NCI-H2196 (cell line): ENCODE results near the gene MAP4K2.
"Not testable (repeated sequence)": the region's sequence is repeated elsewhere in the genome, so short reads cannot be mapped to it uniquely, and the experiment has no call there.

Source experiments
- DNase-seq: peaks from one replicate; lab custom pipeline; 2025; ENCODE audit not compliant: unreplicated experiment; lab: John Stamatoyannopoulos, UW

Gene MAP4K2

DNA sequence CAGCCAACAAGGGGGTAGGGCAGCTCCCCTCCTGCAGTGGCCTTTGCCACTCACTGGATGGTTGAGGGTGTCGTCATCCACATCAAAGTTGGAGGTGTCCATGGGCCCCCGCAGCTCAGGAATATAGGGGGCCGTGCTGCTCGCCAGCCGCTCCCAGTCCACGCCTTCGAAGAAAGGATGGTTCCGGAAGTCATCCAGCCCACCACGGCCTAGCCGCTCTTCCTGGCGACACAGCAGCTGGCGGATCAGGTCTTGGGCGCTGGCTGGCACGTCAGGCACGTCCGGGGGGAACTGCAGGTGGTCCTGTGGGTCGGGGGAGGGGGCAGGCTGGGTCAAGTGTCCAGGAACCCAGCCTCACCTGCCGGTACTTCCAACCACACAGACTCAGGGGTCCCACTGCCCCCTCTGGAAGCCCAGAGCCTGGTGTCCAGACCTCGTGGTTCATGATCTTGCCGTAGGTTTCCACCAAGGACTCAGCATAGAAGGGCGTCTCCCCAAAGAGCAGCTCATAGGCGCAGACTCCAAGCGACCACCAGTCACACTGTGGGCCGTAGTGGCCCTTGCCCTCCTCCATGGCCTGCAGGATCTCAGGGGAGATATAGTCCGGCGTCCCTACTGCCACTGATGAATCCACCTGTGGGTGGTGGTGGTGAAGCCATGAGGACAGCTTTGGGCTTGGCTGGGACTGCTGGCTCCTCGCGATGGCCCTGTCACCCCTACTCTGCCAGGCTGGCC lies 35.8 kb upstream of the MAP4K2 start:
- no peak for DNase-seq

DNA sequence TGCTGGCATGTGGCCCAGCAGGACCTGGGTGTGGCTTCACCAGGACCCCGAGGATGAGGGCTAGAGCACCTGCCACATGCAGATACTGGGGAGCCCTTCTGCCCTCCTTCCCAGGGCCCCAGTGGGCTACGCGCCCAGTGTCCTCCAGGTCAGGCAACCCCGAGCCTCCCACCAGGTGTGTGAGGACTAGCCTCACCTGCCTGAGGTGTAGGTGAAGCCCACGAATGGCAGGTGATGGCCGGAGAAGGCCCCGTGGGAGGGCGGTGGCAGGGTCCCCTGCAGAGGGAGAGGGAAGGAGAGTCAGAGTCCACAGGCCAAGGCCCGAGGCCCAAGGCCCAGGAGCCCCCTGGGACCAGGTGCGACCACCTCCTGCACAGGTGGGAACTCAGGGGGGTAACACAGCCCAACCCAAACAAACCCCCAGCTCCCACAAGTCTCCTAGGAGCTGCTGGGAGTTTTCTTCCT lies 34.9 kb upstream of the MAP4K2 start:
- no peak for DNase-seq

DNA sequence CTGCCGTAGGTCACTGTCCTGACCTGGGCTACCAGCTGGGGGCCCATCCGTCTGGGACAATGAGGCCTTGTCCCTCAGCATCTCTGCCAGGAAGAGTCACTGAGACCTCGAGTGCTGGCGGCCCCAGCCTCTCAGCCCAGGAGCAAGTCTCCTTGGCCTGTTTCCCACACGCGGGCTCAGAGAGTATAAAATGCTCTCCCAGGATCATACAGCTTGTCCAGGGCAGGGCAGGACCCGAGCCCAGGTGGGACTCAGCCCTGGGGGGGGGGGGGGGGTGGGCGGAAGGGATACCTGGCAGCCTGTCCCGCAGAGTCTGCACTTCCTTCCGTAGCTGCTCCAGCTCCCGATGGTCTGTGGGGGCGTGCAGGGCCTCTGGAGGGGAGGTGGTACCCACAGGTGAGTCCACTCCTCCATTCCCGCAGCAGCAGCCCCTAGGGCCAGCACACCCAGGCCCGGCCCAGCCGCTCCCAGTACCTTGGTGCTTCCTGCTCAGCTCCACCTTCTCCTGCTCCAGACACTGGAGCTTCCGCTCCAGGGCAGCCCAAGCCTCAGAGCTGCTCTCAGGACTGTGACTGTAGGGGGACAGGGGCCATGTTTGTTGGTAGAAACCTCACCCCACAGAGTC lies 33.5 kb upstream of the MAP4K2 start:
- no peak for DNase-seq

DNA sequence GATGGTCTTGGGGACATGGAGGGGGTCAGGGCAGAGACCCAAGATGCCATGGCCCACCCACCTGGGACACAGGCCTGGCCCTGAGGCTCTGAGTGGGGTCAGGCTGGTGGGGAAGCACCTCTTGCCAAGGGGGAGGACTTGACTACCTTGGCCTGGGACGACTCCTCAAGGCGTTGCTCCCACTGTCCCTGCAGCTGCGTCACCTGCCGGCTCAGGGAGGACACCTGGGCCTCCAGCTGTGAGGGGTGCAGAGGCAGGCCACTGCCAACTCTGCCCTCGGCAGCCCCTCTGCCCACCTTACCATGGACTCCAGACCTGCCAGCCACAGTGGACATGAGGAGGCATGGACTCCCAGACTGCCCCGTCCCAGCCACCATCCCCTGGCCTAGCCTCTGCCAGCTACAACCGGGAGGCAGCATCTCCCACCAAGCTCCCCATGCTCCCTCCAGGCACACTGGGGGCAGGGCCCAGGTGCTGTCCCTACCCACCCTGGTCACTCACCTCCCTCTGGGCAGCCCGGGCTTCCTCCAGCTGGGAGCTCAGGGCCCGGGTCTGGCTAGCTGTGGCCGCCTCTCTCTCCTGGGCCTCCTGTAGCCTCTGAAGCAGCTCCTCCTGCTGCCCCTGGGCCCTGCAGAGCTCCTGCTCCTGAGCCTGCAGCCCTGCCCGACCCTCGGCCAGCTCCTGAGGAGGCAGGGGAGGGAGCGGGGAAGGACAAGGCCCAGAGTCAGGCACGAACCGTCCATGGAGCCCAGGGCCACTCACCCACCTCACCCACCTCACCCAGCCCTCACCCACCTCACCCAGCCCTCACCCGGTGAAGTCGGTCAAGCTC lies 32.8 kb upstream of the MAP4K2 start:
- no peak for DNase-seq

DNA sequence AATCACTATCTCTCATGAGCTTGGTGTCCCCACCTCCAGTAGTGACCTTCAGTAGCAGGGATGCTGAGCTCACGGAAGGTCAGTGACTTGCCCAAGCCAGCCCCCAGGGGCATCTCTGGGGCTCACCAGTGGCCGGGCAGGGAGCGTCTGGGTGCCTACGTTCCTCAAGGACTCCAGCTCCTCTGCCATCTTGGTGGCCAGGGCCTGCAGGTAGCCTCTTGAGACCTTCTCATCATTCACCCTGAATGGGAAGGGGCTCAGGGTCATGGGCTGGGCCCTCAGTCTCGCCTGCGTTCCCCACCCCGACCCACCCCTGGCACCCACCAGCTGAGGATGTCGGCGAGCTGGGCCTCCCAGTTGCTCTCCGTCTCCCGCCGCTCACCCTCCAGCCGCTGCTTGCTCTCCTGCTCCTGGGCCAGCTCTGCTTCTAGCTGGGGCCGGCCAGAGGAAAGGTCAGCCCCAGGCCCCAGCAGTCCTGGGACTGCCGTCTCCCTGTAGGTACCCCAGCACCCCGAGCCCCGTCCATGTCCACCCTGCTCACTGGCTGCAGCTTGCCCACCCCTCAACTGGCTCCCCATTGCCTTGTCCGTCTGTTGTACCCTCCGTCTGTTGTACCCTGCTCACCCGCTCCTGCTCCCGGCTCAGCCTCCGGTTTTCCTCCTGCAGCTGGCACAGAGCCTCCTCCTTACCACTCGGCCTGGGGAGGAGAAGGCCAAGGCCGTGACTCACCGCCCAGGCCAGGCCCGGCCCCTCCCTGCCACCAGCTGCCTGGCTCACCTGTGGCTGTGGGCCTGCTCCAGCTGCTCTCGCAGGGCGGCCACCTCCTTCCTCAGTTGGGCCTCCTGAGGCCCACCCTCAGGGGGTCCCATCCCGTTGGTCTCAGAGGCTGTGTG lies 32.0 kb upstream of the MAP4K2 start:
- DNase-seq = peak; percentile 80

DNA sequence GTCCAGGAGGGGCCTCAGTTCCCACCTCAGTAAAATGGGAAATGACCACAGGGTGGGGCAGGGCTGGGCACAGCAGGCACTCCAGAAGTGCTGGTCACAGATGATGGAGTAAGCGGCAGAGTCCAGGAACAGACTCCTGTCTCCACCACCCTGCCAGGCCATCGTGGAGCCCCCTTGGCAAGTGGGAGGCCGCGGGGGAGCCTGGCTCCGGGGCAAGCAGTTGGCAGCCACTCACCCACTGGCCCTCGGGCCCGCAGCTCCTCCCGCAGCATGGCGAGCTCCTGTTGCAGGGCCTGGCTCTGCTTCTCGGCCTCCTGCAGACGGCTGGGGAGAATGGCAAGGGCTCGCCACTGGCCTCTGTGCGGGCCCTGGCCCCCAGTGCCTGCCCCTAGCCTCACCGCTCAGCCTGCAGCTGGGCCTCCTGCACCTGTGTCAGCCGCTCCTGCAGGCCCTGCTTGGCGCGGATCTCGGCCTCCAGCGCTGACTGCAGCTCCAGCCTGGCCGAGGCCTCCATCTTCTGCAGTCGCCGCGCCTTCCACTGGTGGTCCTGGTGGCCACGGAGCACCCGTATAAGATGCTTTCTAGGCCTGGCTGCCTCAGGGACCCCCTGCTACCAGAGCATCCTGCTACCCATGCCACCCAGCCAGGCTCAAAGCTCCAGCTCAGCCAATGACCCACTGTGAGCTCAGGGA lies 31.2 kb upstream of the MAP4K2 start:
- DNase-seq = no peak

DNA sequence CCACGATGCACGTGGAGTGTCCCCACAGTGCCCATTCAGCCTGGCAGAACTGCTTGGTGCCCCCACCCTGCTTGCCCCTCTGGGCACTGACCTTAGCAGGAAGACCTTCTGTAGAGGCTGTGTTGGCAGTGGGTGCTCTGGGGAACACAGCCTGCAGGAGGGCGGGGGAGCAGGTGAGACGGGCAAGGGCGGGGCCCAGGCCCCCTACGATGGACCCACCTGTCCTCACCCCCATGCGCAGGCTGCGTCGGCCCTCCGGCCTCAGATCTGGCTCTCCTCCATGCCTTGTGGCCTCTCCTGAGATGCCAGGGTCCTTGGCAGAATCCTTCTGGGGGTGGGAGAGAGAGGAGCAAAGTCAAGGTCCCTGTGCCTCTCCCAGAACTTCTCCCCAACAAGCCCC lies 30.5 kb upstream of the MAP4K2 start:
- DNase-seq = no peak

DNA sequence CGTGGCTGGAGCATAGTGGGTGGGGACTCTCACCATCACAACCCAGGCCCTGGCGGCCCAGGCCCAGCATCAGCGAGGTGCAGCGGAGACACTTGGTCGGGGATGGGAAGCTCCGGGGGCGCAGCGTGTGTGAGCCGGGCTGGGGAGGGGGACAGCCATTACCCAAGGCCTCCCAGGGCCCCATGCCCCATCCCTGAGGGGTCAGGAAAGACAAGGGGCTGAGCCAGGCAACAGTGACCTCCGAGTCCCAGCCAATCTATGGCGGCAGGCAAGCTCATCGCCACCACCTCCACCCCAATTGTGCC lies 30.1 kb upstream of the MAP4K2 start:
- no peak for DNase-seq

DNA sequence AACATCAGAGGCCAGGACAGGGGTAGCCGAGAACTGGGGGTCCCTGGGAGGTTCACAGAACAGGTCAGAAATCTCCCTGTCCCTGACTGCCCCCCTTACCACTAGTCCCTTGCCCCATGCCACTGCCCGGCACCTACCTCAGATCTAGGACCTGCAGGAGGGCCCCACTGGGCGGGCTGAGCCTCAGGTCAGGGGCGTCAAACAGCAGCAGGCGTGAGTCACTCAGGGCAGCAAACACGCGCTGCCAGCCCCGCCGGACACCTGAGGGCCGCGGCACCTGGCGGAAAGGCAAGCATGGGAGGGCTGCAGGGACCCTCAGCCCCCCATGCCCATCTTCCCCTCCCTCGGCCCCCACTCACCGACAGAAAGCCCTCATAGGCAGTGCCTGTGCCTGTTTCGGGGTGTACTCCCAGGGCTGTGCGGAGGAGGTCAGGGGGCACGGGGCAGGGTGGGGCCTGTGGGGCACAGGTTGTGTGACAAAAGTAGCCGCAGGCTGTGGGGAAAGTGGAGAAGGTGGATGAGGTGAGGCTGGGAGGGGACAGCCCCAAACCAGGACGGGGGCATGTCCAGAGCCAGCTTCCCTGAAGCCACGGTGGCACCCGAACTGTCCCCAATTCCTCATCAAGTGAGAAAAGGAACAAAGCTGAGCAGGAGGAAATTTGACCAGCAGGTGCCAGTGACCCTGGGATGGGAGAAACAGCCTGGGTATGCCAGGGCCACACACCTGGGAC lies 29.6 kb upstream of the MAP4K2 start:
- DNase-seq = no peak

DNA sequence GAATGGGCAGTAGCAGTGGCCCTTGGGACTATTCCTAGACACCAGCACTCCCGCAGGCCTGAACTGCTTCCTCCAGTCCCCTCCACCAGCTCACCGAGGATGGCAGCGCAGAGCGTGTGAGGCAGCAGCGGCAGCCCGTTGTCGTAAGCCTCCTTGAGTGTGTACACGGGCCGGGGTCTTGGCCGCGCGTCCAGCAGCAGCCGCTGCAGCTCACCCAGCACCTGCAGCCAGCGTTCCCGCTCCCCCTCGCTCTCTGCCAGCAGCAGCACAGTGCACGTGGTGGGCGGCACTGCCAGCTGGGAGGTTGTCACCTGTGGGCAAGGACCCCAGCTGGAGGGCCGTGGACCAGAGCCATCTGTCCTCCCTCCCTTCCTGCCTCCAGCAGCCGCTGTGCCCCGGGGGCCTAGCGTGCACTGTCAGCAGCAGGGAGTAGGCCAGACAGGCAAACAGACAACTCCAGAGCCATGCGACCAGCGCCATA lies 28.4 kb upstream of the MAP4K2 start:
- no peak for DNase-seq

DNA sequence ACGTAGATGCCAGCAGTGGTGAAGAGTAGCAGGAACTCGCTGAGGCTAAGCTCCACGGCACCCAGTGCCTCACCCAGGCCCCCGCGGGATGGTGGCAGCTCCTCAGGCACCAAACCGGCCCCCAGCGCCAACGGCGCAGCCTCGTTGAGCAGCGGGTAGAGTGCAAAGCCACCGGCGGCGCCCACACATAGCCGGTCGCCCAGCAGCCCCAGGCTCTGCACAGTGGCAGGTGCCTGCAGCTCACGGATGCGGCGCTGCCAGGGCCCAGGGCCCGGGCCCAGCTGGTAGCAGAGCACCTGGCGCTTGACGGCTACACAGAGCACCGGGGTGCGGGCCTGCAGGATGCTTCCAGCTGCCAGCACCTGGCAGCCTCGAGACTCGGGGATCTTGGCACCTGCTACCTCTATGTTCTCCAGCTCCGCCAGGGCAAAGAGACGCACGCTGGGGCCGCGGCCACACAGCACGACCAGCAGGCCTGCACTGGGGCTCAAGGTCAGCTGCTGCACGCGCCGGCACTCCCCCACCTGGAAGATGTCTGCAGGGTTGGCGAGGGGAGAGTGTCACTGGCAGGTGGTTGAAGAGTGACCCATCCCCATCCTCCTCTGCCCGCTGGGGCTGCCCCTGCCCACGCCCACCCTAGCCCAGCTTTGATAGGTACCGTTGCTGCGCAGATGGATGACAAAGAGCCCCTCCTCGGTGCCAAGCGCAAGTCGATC lies 26.7 kb upstream of the MAP4K2 start:
- DNase-seq = no peak

DNA sequence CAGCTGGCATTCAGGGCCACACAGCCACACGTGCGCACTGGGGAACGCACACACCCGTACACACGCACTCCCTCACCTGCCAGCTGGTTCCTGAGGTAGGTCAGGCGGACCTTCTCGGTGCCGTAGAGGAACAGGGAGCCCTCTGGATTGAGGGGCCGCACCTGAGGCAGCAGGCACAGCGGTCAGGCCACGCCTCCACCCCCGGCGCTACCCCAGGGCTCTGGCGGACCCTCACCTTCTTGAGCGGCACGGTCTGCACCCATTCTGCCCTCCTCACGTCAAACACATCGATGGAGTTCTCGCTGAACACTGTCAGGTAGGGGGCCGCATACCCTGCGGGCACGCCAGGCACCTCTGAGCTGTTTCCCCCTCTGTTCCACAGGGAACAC lies 24.4 kb upstream of the MAP4K2 start:
- no peak for DNase-seq

DNA sequence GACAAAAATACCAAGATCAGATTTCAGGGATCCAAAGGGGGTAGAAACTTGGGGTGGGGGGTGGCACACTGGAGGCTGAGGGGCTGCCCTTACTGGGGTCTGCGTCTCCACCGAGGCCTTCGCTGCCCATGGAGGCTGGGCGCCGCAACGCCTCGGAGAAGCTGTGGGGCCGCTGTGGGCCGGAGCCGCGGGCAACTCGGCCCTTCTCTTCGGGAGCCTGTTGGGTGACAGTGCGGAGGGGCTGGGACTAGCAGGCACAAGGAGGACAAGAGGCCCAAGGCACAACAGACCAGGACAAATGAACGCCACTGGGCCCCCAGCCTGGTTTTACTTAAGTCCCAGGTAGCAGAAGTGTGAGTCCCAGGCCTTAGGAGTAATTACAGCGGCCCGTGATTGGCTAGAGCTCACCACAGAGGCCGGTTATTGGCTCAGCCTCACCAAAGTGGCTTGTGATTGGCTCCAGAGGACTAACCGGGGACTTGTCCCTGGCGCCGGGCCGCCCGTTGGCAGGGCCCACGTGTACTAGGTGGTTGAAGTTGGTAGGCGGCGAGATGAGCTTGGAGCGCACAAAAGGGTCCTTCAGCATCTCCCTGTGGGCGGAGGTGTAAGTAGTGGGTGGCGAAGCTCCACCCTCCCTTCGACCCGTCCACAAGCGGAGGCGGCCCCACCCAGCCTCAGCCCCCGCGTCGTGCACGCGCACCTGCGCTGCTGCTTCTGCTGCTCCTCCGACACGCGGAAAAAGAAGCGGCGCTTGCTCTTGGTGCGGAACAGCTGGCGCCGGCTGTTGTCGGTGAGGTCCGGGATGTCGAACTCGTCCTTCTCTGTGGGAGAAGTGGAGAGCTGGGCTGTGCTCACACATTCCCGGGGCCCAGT lies 23.8 kb upstream of the MAP4K2 start:
- no peak for DNase-seq

DNA sequence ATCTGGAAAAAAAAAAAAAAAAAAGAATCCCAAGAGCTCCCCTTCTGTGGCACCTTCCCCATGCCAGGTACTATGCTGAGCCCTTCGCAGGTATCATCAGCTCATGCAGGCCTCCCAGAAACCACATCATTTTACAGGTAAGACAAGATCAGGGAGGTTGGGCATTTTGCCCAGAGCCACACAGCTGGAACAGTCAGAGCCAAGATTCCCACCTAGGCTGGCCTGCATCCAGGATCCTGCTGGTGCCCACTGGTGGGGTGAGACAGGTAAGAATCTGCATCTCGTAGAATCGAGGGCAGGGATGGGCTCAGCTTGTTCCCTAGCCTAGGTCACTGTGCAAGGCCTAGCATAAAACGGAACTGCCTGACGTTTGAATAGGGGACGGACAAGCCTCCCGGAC lies 23.0 kb upstream of the MAP4K2 start:
- DNase-seq = no peak

DNA sequence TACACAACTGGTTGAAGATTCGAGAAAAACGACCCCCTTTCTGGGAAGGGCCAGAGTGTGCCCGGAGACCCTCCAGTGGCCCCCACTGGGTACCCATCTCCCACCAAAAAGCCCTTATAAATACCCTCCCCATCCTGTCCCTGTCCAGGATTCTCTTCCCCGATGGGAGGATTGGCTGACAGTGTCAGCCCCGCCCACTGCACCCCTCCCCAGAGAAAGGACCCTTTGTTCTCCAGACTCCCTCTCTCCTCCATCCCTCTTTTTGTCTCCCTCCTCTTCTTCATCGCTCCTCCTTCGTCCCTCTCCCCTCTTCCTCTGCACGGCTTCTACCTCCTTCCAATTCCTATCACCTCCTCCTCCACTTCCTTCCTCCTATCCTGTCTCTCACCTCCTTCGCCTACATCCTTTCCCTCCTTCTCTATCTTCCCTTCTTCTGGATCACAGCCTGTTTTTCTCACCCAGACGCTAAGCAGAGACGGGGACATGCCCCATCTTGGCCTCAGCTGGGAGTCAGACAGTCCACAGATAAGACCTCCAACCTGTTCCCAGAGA lies 20.6 kb upstream of the MAP4K2 start:
- DNase-seq = no peak

DNA sequence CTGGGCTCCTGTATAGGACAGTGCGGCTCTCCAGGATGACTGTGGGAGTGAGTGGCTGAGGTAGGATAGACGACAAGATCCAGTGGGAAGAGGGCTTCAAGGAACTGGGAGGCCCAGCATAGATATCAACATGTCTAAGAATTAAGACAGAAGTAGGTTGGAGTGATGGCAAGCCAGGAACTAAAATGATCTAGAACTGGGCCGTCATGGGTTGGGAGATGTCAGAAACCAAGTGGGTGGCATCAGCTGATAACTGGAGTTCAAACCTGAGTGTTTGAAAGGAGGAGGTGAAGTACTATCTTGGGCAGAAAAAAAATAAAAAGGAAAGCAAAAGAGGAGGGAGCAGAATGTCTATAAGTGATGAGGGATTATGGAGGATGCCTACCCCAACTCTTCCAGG lies 14.5 kb upstream of the MAP4K2 start:
- DNase-seq = no peak

DNA sequence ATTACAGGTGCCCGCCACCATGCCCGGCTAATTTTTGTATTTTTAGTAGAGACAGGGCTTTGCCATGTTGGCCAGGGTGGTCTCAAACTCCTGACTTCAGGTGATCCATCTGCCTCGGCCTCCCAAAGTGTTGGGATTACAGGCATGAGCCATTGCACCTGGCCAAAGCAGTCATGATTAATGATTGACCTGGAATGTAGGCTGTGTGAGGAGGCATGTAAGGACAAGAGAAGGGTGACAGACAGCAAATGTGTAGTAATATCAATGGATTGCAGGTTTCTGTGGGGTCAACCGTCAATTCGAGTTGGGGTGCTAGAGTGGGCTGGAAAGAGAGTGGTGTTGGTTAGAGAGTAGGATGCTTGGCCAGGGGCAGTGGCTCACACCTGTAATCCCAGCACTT lies 12.4 kb upstream of the MAP4K2 start:
- DNase-seq = not testable (repeated sequence)

DNA sequence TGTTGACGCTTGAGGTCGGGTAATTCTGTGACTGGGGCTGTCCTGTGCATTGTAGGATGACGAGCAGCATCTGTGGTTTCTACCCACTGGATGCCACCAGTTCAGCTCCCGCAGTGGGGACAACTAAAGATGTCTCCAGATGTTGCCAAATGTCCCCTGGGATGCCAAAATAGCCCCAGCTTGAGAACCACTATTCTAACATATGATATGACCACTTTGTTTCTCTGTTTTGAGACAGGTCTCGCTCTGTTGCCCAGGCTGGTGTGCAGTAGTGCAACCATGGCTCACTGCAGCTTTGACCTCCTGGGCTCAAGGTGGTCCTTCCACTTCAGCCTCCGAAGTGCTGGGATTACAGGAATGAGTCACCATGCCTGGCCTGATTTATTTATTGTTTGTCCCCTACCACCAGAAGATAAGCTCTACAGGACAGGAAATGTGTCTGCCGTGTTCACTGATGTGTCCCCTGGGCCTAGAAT lies 11.7 kb upstream of the MAP4K2 start:
- DNase-seq = no peak
